Upper lobe of left lung (tissue), 6 donors: ENCODE data around the gene ADK. TPM values are rescaled to one million over a fixed set of nuclear protein-coding genes. Genes with fewer than 3 reads are reported as not detected.

Source experiments
- ATAC-seq, 2 donors: fragments of 200-7000 bp; cut with Tn5 transposase; one replicate each; pipeline ENCODE4 v1.9.1; 2022; ENCODE audit warnings: mild to moderate bottlenecking in 2 of 2, moderate library complexity in 2 of 2; ENCODE audit not compliant: low FRiP score in 2 of 2
- DNase-seq, 2 donors: peaks; one replicate each; pipeline ENCODE4 v3.0.0-alpha.2; 2019 to 2020
- H3K27ac ChIP-seq, 4 donors: fragments of 200-600 bp; sonication (generic); one replicate each; pipeline ENCODE4 v1.5.1; 2016 to 2019
- H3K27me3 ChIP-seq, 4 donors: fragments of 200-600 bp; sonication (generic); one replicate each; pipeline ENCODE4 v1.5.1; 2017 to 2019
- H3K36me3 ChIP-seq, 4 donors: fragments of 200-600 bp; sonication (generic); one replicate each; pipeline ENCODE4 v1.5.1; 2016 to 2019
- H3K4me1 ChIP-seq, 4 donors: fragments of 200-600 bp; sonication (generic); one replicate each; pipeline ENCODE4 v1.5.1; 2018 to 2019
- H3K4me3 ChIP-seq, 4 donors: fragments of 200-600 bp; sonication (generic); one replicate each; pipeline ENCODE4 v1.5.1; 2017 to 2019; ENCODE audit warnings: mild to moderate bottlenecking in 2 of 4, moderate library complexity in 1 of 4
- H3K9me3 ChIP-seq, 4 donors: fragments of 200-600 bp; sonication (generic); one replicate each; pipeline ENCODE4 v1.5.1; 2018 to 2019
- EP300 ChIP-seq, 4 donors: sonication (generic); formaldehyde crosslinking; IDR thresholded peaks; one replicate each; pipeline ENCODE4 v1.5.1; 2017; ENCODE audit warnings: antibody characterized with exemption in 4 of 4, control low read depth in 2 of 4
- POLR2A ChIP-seq, 4 donors: fragments of 450-650 bp; IDR thresholded peaks; one replicate each; pipeline ENCODE4 v1.5.1; 2016 to 2017; ENCODE audit warnings: antibody characterized with exemption in 4 of 4, mild to moderate bottlenecking in 2 of 4
- POLR2AphosphoS5 ChIP-seq, 2 donors: sonication (generic); formaldehyde crosslinking; IDR thresholded peaks; one replicate each; pipeline ENCODE4 v1.5.1; 2017; ENCODE audit warnings: antibody characterized with exemption in 2 of 2
- WGBS, 2 donors: methylation state at CpG; one replicate each; pipeline ENCODE4 v1.1.5; 2017 to 2018; 5-methylcytosine and 5-hydroxymethylcytosine counted together
- total RNA-seq, 6 donors: library from RNA; depleted of rRNA in 4 of 6; stranded (reverse); fragments of >200 nt in 4 of 6; gene quantifications; one replicate each; pipeline versions ENCODE4 v1.1.0 to v1.2.1, GENCODE V29; 2016 to 2021
- TF ChIP-seq, protein P1 (sequence below), 6 experiments: fragments of 450-650 bp in 4 of 6; fragments of 200-600 bp in 2 of 6; sonication (generic) in 2 of 6; IDR thresholded peaks; one replicate each; pipeline ENCODE4 v1.5.1; 2016 to 2019; ENCODE audit warnings: antibody characterized with exemption in 6 of 6
- donor health status: DM: no; HTN: no; CAD: no; lungs with moderate emphysema.
- donor health status: DM: no; HTN: yes; CAD: no; lungs with severe emphysema.

ADK gene
- total RNA-seq, 6 donors from 2014 or later = 27.9 to 123 (median 48.1) TPM

- no peak overlapping the region for H3K4me3 ChIP-seq
- ATAC-seq = peak in 1 of 2 donors; percentile 43
- no peaks in the 10 kb centered on the region for H3K36me3 ChIP-seq
- H3K9me3 ChIP-seq = no peaks in the 10 kb centered on the region
- H3K27ac ChIP-seq = no peak overlapping the region
- no peaks in the 10 kb centered on the region for H3K27me3 ChIP-seq
- DNase-seq = no peak
- TF ChIP-seq, protein P1, sequence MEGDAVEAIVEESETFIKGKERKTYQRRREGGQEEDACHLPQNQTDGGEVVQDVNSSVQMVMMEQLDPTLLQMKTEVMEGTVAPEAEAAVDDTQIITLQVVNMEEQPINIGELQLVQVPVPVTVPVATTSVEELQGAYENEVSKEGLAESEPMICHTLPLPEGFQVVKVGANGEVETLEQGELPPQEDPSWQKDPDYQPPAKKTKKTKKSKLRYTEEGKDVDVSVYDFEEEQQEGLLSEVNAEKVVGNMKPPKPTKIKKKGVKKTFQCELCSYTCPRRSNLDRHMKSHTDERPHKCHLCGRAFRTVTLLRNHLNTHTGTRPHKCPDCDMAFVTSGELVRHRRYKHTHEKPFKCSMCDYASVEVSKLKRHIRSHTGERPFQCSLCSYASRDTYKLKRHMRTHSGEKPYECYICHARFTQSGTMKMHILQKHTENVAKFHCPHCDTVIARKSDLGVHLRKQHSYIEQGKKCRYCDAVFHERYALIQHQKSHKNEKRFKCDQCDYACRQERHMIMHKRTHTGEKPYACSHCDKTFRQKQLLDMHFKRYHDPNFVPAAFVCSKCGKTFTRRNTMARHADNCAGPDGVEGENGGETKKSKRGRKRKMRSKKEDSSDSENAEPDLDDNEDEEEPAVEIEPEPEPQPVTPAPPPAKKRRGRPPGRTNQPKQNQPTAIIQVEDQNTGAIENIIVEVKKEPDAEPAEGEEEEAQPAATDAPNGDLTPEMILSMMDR (IDR thresholded peaks at IDR 0.05) = no peak
- no peak for TF ChIP-seq POLR2AphosphoS5 (IDR thresholded peaks at IDR 0.05)
- TF ChIP-seq POLR2A (IDR thresholded peaks at IDR 0.05) = no peak
- no peak for TF ChIP-seq EP300 (IDR thresholded peaks at IDR 0.05)
- peaks cover 9 to 21% (median 15%) of the 10 kb centered on the region in 4 donors for H3K4me1 ChIP-seq
- 31 to 53% methylated on average over 2 of the region's 2 CpGs for WGBS, 2 donors
These were observed 5.9 kb downstream of the ADK start for GRCh38 chr10:74156919-74157289.

- WGBS, 2 donors = 96 to 100% methylated on average over 3 of the region's 3 CpGs
- Histone ChIP-seq H3K4me3 (no peak overlapping the region), H3K4me1 (peaks cover under 1 to 5% (median 4%) of the 10 kb centered on the region in 4 donors), H3K9me3 (no peaks in the 10 kb centered on the region), H3K27ac (no peak overlapping the region), H3K36me3 (no peaks in the 10 kb centered on the region), H3K27me3 (no peaks in the 10 kb centered on the region)
- DNase-seq (no peak), ATAC-seq (no peak)
- TF ChIP-seq EP300 (IDR thresholded peaks at IDR 0.05) (no peak), POLR2A (IDR thresholded peaks at IDR 0.05) (no peak), POLR2AphosphoS5 (IDR thresholded peaks at IDR 0.05) (no peak)
- TF ChIP-seq, protein P1 (IDR thresholded peaks at IDR 0.05) = no peak
These were observed 9.0 kb downstream of the ADK start for GRCh38 chr10:74160013-74160412.

DNA sequence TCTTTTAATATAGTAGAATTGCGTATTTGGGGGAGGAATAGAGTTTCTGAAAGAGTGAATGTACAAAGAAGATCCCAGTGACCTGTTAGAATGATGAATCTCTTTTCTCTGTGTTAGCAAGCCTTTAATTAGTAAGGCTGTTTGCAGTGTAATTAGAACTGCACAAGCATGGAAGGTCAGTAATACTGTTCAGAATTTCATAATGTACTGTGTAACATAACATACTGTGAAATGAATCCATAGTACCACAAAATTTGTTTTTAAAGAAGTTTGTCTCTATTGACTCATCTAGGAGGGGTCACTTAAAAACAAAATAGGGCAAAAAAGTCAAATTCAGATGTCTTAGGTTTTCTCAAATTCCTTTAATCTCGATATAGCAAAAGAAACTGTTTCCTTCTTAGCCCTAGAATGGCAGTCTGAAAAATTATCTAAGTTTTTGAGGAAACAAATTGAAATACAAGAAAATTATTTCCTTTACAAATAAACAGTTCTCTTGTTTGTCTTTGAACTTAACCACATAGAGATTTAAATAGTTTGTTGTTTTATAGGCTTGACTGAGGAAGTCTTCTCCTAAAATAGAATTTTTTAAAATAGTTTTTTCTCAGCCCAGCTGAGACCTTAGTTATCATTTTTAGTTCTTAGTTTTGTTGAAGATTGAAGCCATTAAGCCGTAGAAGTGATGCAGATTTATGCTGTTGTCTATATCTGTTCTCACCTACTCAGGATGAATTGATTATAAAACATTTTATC lies 12.5 kb downstream of the ADK start:
- Histone ChIP-seq H3K27me3 (no peaks in the 10 kb centered on the region), H3K4me3 (no peak overlapping the region), H3K9me3 (no peaks in the 10 kb centered on the region), H3K27ac (no peak overlapping the region), H3K36me3 (no peaks in the 10 kb centered on the region), H3K4me1 (peaks cover 6 to 25% (median 20%) of the 10 kb centered on the region in 4 donors)
- TF ChIP-seq POLR2AphosphoS5 (IDR thresholded peaks at IDR 0.05) (no peak), EP300 (IDR thresholded peaks at IDR 0.05) (no peak), POLR2A (IDR thresholded peaks at IDR 0.05) (no peak)
- TF ChIP-seq, protein P1 (IDR thresholded peaks at IDR 0.05) = no peak
- no peak for DNase-seq
- ATAC-seq = no peak
- WGBS, 2 donors = 62 to 75% methylated on average over 3 of the region's 3 CpGs

DNA sequence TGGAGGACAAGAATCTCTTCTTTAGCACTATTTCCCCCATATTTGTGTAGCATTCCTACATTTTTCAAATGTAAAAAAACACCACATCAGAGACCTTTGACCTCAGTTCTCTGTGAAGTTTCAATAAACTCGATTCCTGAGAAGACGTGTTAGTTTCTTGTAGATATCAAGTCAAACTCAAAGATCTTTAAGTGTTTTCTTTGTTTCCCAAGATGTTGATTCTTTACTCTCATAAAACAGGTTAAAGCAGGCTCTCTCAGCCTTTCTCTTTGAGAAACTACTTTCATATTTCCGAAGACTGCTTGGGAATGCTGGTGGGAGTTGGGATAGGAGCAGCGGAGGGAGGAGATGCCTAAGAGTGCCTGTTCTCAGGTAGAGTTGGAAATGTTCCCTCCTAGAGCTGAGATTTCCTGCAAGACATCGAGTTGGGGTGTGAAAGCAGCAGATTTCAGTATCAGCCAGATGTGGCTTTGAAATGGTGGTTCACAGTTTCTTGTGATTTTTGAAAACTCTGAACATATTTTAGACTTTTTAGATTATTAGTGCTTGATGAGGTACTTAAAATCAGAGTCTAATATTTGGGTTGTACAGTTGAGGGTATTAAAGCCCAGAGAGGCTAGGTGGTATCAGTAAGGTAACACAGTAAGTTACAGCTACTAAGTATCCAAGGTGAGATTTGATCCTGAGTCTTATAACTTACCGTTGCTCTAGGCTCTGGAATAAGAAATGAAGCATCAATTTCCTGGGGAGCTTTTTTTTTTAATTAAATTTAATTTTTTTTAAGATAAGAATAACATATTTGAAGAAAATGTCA lies 13.9 kb downstream of the ADK start:
- no peaks in the 10 kb centered on the region for H3K9me3 ChIP-seq
- H3K27me3 ChIP-seq = no peaks in the 10 kb centered on the region
- peak overlapping the region; percentile 27 to 70 (median 48) for H3K27ac ChIP-seq
- 50 to 57% methylated on average over 6 of the region's 6 CpGs for WGBS, 2 donors
- H3K36me3 ChIP-seq = no peaks in the 10 kb centered on the region
- TF ChIP-seq POLR2A (IDR thresholded peaks at IDR 0.05) = no peak
- TF ChIP-seq POLR2AphosphoS5 (IDR thresholded peaks at IDR 0.05) = no peak
- no peak for TF ChIP-seq EP300 (IDR thresholded peaks at IDR 0.05)
- TF ChIP-seq, protein P1 (IDR thresholded peaks at IDR 0.05) = no peak
- ATAC-seq (no peak), DNase-seq (no peak)
- H3K4me1 ChIP-seq = peaks cover 6 to 25% (median 20%) of the 10 kb centered on the region in 4 donors
- H3K4me3 ChIP-seq = peak overlapping the region in 1 of 4 donors; percentile 6
